Amniotic stem cell (primary cell): ENCODE measurements around the gene SMYD3.
"Not testable (repeated sequence)": the region's sequence is repeated elsewhere in the genome, so short reads cannot be mapped to it uniquely, and the experiment has no call there.

Source experiments
- DNase-seq: peaks from one replicate; lab custom pipeline; 2025; lab: John Stamatoyannopoulos, UW

The SMYD3 gene

GRCh38 chr1:245771511-245772281 is 735.4 kb downstream of the SMYD3 start:
- DNase-seq: peak; percentile 65

DNA sequence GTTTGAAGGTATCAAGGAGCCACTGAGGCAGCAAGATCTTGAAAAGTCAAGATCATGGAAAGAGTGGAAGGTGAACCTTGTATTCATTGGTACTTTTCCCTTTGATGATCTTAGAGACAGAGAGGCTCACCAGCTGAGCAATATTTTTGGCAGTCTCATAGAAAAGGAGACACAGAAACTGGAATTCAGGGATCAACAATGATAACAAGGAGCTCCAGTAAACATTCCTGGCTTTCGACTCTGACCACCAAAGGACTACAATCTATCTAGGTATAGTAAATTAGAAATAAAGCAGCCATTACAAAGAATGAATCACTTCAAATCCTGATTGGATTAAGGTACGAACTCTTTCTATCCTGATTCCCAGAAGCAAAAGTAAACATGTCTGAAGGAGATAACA is 736.9 kb downstream of the SMYD3 start:
- no peak for DNase-seq

DNA sequence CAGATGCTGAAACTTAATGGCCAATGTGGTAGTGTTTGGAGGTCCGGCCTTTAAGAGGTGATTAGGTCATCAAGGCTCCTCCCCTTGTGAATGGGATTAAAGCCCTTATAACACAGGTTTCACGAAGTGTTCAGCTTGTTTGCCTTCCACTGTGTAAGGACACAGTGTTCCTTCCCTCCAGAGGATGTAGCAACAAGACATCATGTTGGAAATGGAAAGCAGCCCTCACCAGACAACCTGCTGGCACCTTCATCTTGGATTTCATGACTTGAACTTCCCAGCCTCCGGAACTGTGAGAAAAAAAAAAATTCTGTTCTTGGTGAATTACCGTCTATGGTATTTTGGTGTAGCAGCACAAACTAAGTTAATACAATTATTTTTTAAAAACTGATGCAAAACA is 738.5 kb downstream of the SMYD3 start:
- DNase-seq: no peak

DNA sequence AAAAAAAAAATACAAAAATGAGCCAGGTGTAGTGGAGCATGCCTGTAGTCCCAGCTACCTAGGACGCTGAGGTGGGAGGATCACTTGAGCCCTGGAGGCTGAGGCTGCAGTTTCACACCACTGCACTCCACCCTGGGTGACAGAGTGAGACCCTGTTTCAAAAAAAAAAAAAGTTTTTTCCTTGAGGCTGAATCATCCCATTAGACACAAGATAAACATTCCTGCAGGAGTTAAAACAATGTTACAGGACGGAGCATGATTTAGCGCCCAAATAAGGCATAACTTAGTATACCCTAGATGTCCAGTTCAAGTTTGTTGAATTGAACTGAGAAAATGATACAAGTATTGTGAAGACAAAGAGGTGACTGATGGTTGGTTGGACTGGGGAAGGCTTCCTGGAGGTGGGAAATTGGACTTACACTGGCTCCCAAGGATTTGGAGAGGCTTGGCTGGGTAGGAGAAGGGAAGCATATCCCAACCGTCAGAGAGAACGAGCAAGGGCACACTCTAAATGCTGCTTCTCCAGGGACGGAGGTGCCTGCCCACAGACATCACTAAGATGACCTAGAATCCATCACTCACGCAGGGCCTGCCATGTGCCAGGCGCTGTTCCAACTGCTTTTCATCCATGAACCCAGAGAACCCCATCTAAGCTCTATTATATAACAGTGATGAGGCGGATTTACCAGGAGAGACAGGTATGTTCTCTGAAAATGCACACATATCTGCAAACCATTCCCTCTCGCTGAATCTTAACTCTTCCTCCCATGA is 741.7 kb downstream of the SMYD3 start:
- DNase-seq: peak; percentile 5

DNA sequence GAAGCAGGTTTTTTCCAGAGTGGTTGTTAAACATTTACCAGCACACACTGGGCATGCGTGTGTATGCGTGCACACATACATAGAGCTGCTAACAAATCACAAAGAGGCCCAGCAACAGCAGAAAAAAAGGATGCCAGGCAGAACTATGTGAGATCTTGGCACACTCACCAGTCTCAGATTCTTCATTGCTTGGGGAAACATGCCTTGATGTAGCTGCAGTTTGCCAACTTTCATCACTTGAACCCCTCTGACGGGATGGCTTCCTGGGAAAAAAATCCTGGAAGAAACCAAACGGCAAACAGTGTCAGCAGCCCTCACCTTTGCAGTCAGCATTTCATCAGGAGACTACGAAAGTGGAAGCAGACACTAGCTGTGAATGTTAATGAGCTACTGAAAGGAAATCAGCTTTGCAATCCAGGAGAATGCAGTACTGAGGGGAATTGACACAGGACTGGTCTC is 743.2 kb downstream of the SMYD3 start:
- no peak for DNase-seq

GRCh38 chr1:245762396-245762910 is 744.6 kb downstream of the SMYD3 start:
- DNase-seq: no peak

DNA sequence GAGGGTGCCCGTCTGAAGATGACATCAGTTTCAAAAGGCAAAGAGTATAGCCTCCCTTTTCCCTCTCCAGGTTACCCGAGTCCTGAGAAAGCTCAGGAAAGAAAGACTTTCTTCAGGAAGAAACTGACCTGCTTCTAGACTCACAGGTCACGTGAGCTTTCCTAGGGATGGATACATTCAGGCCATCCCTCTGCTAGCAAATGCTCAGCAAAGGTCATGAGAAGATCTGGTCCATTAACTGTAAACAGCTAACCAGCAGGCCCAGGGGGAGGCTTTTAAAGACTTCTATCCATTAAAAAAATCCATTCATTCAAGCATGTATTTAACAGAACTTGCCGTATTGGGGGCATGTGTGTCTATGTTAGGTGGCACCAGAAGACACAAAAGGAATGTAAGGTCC is 746.8 kb downstream of the SMYD3 start:
- DNase-seq: no peak

DNA sequence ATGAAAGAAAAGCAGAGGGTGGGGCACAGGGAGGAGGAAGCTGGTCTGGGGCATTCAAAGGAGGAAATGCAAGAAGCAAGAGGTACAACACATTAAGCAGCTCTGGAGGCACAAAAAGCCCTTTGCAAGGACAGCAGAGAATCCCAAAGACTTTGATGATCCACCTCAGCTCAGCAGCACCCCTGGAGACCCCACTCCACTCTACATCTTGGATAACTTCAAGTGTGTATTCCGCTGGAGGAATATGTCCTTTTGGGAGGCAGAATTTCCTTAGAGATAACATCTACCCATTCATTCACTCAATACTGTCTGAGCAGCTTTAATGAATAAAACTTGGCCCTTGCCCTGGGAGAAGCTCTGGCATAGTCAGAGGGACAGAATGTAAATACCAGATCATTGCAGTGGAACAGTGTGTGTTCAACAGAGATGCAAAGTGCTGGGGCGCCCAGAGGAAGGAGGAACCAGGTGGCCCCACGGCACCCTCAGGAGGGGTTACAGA is 752.6 kb downstream of the SMYD3 start:
- DNase-seq: no peak

- no peak for DNase-seq
Observed at GRCh38 chr1:245753807-245754206, 753.3 kb downstream of the SMYD3 start.

DNA sequence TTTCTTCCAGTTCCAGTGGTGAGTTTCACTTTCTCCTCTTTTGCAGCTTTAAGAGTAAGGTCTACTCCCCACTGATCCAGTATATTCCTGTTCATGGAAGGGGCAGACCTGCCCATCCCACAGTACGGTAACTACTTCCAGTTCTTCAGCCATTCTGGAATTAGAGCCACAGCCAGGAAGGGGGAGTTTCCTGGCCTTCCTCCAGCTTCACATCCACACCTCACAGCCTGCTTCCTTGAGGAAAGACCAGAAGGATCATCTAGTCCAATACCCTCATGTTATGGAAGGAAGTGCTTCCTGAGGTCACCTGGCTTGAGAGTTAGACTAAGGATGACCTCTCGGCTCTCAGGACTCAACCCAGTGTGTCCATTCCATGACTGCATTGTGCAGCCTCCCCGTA is 754.5 kb downstream of the SMYD3 start:
- no peak for DNase-seq

DNA sequence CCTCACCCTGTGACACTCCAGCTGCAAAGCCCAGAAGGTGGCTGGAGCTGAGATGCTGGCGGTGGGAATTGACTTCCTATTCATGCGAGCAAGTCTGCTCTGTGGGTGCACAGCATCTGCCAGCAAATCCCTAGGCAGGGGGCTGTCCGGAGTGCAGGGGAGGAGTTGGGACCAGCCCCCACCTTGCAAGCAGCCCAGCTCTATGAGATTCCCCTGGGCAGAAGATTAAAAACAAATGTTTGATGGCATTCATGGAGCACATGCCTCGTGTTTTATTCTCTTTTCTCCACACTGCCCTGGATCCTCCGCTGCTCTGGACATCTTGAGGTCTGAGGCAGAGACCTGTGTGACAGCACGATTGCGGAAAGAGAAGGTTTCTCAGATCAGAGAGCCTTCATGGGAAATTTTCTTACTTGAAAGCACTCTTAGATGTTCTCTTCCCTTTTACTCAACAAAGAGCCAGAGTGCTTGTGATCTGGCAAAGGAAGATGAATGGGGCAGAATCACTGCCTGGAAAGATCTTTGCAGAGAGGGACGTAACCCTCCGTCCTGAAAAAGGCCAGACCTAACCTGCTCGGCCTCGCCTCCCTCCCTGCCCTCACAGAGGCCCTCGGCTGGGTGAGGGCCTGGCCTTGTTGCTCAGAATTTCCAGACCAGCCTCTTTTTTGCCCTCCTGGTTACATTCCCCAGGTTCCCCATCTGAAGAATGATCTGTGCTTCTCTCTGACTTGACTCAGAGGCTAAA is 755.2 kb downstream of the SMYD3 start:
- no peak for DNase-seq

- no peak for DNase-seq
Observed at GRCh38 chr1:245751116-245751515, 756.0 kb downstream of the SMYD3 start.

GRCh38 chr1:245750261-245750660 is 756.8 kb downstream of the SMYD3 start:
- no peak for DNase-seq

- no peak for DNase-seq
Observed at GRCh38 chr1:245749053-245749452, 758.0 kb downstream of the SMYD3 start.

- no peak for DNase-seq
Observed at GRCh38 chr1:245748646-245749045, 758.4 kb downstream of the SMYD3 start.

GRCh38 chr1:245748240-245748639 is 758.8 kb downstream of the SMYD3 start:
- no peak for DNase-seq

GRCh38 chr1:245742896-245743295 is 764.2 kb downstream of the SMYD3 start:
- no peak for DNase-seq

- DNase-seq: not testable (repeated sequence)
Observed at GRCh38 chr1:245740336-245740735, 766.7 kb downstream of the SMYD3 start.

DNA sequence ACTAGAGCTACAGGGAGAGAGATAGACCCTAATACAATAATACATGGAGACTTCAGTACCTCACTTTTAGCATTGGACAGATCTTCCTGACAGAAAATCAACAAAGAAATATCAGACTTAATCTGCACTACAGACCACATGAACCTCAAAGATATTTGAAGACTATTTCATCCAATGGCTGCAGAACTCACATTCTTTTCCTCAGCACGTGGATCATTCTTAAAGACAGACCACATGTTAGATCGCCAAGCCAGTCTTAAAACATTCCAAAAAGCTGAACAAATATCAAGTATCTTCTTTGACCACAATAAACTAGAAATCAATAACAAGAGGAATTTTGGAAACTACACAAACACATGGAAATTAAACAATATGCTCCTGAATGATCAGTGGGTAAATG is 776.3 kb downstream of the SMYD3 start:
- DNase-seq: no peak

- DNase-seq: not testable (repeated sequence)
Observed at GRCh38 chr1:245728035-245728434, 779.0 kb downstream of the SMYD3 start.

GRCh38 chr1:245721488-245721887 is 785.6 kb downstream of the SMYD3 start:
- no peak for DNase-seq

GRCh38 chr1:245718951-245719350 is 788.1 kb downstream of the SMYD3 start:
- no peak for DNase-seq
